Smooth muscle cell (in vitro differentiated cells): ENCODE data around the gene NR2F1-AS1. TPM values are rescaled to one million over a fixed set of nuclear protein-coding genes. Genes with fewer than 3 reads are reported as not detected.
"Not testable (repeated sequence)": the region's sequence is repeated elsewhere in the genome, so short reads cannot be mapped to it uniquely, and the experiment has no call there.

ENCODE experiments used
- DNase-seq: peaks from one replicate; lab custom pipeline; 2025; ENCODE audit not compliant: unreplicated experiment; lab: John Stamatoyannopoulos, UW
- H2AFZ ChIP-seq: fragments of 200-600 bp; sonication (generic); 2 replicates; pipeline ENCODE4 v1.6.0; 2016; ENCODE audit warnings: antibody characterized with exemption, low read depth, mild to moderate bottlenecking
- H3F3A ChIP-seq: fragments of 200-600 bp; sonication (generic); 2 replicates; pipeline ENCODE4 v1.6.0; 2017; ENCODE audit warnings: antibody characterized with exemption, low read depth
- H3K27ac ChIP-seq: fragments of 200-600 bp; sonication (generic); 2 replicates; pipeline ENCODE4 v1.5.1; 2016; ENCODE audit warnings: low read depth, mild to moderate bottlenecking
- H3K27me3 ChIP-seq: fragments of 200-600 bp; sonication (generic); 2 replicates; pipeline ENCODE4 v1.6.1; 2016; ENCODE audit warnings: low read depth, mild to moderate bottlenecking
- H3K36me3 ChIP-seq: fragments of 200-600 bp; sonication (generic); 2 replicates; pipeline ENCODE4 v1.5.1; 2016; ENCODE audit warnings: low read depth
- H3K4me1 ChIP-seq: fragments of 200-600 bp; sonication (generic); 2 replicates; pipeline ENCODE4 v1.5.1; 2016; ENCODE audit warnings: low read depth
- H3K4me2 ChIP-seq: fragments of 200-600 bp; sonication (generic); 2 replicates; pipeline ENCODE4 v1.6.0; 2016; ENCODE audit warnings: mild to moderate bottlenecking
- H3K4me3 ChIP-seq: fragments of 200-600 bp; sonication (generic); 2 replicates; pipeline ENCODE4 v1.5.1; 2016; ENCODE audit warnings: mild to moderate bottlenecking
- H3K79me2 ChIP-seq: fragments of 200-600 bp; sonication (generic); 2 replicates; pipeline ENCODE4 v1.6.0; 2016; ENCODE audit warnings: low read depth, mild to moderate bottlenecking
- H3K9ac ChIP-seq: fragments of 200-600 bp; sonication (generic); 2 replicates; pipeline ENCODE4 v1.6.0; 2016; ENCODE audit warnings: low read depth
- H3K9me3 ChIP-seq: fragments of 200-600 bp; sonication (generic); replicated peaks from 2 replicates; pipeline ENCODE4 v1.5.1; 2016; ENCODE audit warnings: low read depth
- H4K20me1 ChIP-seq: fragments of 200-600 bp; sonication (generic); 2 replicates; pipeline ENCODE4 v1.6.0; 2016; ENCODE audit warnings: low read depth
- CTCF ChIP-seq: fragments of 200-600 bp; sonication (generic); IDR thresholded peaks from 2 replicates; pipeline ENCODE4 v1.5.1; 2017; ENCODE audit warnings: borderline replicate concordance, mild to moderate bottlenecking, antibody characterized with exemption; ENCODE audit not compliant: insufficient read depth, poor library complexity, severe bottlenecking
- WGBS: methylation state at CpG from one replicate; pipeline ENCODE4 v1.1.7; 2016; ENCODE audit warnings: low lambda C conversion rate; 5-methylcytosine and 5-hydroxymethylcytosine counted together
- polyA plus RNA-seq: library from polyadenylated mRNA; unstranded; fragments of >200 nt; fragmentation: Nextera tagmentation; extraction: Ambion mirVana; gene quantifications from 2 replicates; pipeline ENCODE4 v1.2.1, GENCODE V29; 2016
- total RNA-seq: library from RNA; depleted of rRNA; stranded (reverse); fragments of >200 nt; gene quantifications from 2 replicates; pipeline ENCODE4 v1.2.3, GENCODE V29; 2014

NR2F1-AS1 gene
- total and polyA plus RNA-seq, 2 experiments from 2014 or later: 18.7 to 26.1 TPM

- Histone ChIP-seq H3K27ac (no peak overlapping the region), H3K9me3 (no peaks in the 10 kb centered on the region), H4K20me1 (no peaks in the 10 kb centered on the region), H3K79me2 (no peaks in the 10 kb centered on the region), H2AFZ (no peak overlapping the region), H3K4me3 (no peak overlapping the region), H3F3A (no peaks in the 10 kb centered on the region), H3K9ac (no peak overlapping the region), H3K4me1 (no peaks in the 10 kb centered on the region), H3K27me3 (no peaks in the 10 kb centered on the region), H3K36me3 (no peaks in the 10 kb centered on the region), H3K4me2 (no peak overlapping the region)
- WGBS: 96% methylated on average over 1 of the region's 1 CpG
- no peak for DNase-seq
- no peak for TF ChIP-seq CTCF
These were observed 67.7 kb downstream of the NR2F1-AS1 start for GRCh38 chr5:93513298-93513697.

GRCh38 chr5:93512799-93513198 lies 68.2 kb downstream of the NR2F1-AS1 start:
- Histone ChIP-seq H3K4me1 (no peaks in the 10 kb centered on the region), H3K27me3 (no peaks in the 10 kb centered on the region), H4K20me1 (no peaks in the 10 kb centered on the region), H3K4me2 (no peak overlapping the region), H3K9me3 (no peaks in the 10 kb centered on the region), H3K9ac (no peak overlapping the region), H3K79me2 (no peaks in the 10 kb centered on the region), H3K27ac (peak overlapping the region; percentile 17), H3F3A (no peaks in the 10 kb centered on the region), H3K36me3 (no peaks in the 10 kb centered on the region), H2AFZ (no peak overlapping the region), H3K4me3 (no peak overlapping the region)
- no peak for DNase-seq
- no peak for TF ChIP-seq CTCF
- 60% methylated on average over 3 of the region's 3 CpGs for WGBS

GRCh38 chr5:93511445-93511844 lies 69.6 kb downstream of the NR2F1-AS1 start:
- H3K27ac ChIP-seq: no peak overlapping the region
- no peaks in the 10 kb centered on the region for H3K36me3 ChIP-seq
- no peak overlapping the region for H3K4me3 ChIP-seq
- H4K20me1 ChIP-seq: no peaks in the 10 kb centered on the region
- H3F3A ChIP-seq: no peaks in the 10 kb centered on the region
- no peak overlapping the region for H3K4me2 ChIP-seq
- H3K4me1 ChIP-seq: no peaks in the 10 kb centered on the region
- no peaks in the 10 kb centered on the region for H3K27me3 ChIP-seq
- H3K9me3 ChIP-seq: no peaks in the 10 kb centered on the region
- H3K79me2 ChIP-seq: no peaks in the 10 kb centered on the region
- no peak for TF ChIP-seq CTCF
- no peak overlapping the region for H2AFZ ChIP-seq
- H3K9ac ChIP-seq: no peak overlapping the region
- WGBS: 94% methylated on average over 2 of the region's 2 CpGs
- DNase-seq: no peak

GRCh38 chr5:93510626-93511380 lies 70.2 kb downstream of the NR2F1-AS1 start:
- Histone ChIP-seq H3K9ac (no peak overlapping the region), H2AFZ (no peak overlapping the region), H3K27me3 (no peaks in the 10 kb centered on the region), H4K20me1 (no peaks in the 10 kb centered on the region), H3F3A (no peaks in the 10 kb centered on the region), H3K9me3 (no peaks in the 10 kb centered on the region), H3K27ac (no peak overlapping the region), H3K36me3 (no peaks in the 10 kb centered on the region), H3K79me2 (no peaks in the 10 kb centered on the region), H3K4me3 (no peak overlapping the region), H3K4me2 (no peak overlapping the region), H3K4me1 (no peaks in the 10 kb centered on the region)
- WGBS: 78% methylated on average over 2 of the region's 2 CpGs
- DNase-seq: no peak
- TF ChIP-seq CTCF: no peak

GRCh38 chr5:93505553-93505952 lies 75.5 kb downstream of the NR2F1-AS1 start:
- not testable (repeated sequence) for H3K4me1 ChIP-seq, H3K27me3 ChIP-seq, DNase-seq, H3K79me2 ChIP-seq, H3K4me2 ChIP-seq, H4K20me1 ChIP-seq, H3K36me3 ChIP-seq, H3K4me3 ChIP-seq, H3K9me3 ChIP-seq, H2AFZ ChIP-seq, H3K9ac ChIP-seq, H3K27ac ChIP-seq
- H3F3A ChIP-seq: peaks cover 11% of the 10 kb centered on the region
- 82% methylated on average over 3 of the region's 3 CpGs for WGBS
